ENCODE results near the gene ARRDC4. TPM values are rescaled to one million over a fixed set of nuclear protein-coding genes. Genes with fewer than 3 reads are reported as not detected.
"Not testable (repeated sequence)": the region's sequence is repeated elsewhere in the genome, so short reads cannot be mapped to it uniquely, and the experiment has no call there.

Gene ARRDC4
- polyA plus RNA-seq, 1 donor from 2014 or later = 39.7 TPM

GRCh38 chr15:97984157-97984556, 23.7 kb downstream of the ARRDC4 start:
- Histone ChIP-seq H3F3A (ENCODE audit: insufficient read depth, low read length, poor library complexity, severe bottlenecking) (no peaks in the 10 kb centered on the region), H4K20me1 (ENCODE audit: insufficient read depth) (no peaks in the 10 kb centered on the region), H3K79me2 (replicated peaks; ENCODE audit: insufficient read depth, low read length) (no peaks in the 10 kb centered on the region), H3K9me2 (ENCODE audit: insufficient read depth, low read length) (no peaks in the 10 kb centered on the region), H3K4me2 (ENCODE audit: low read length) (no peak overlapping the region), H3K27ac (ENCODE audit: low read length) (no peak overlapping the region), H3K9me3 (ENCODE audit: low read length) (peaks cover 5% of the 10 kb centered on the region), H3K27me3 (ENCODE audit: insufficient read depth, low read depth, low read length) (no peaks in the 10 kb centered on the region), H3K36me3 (ENCODE audit: insufficient read depth, low read length) (no peaks in the 10 kb centered on the region), H3K4me3 (ENCODE audit: low read length) (no peak overlapping the region), H3K9ac (ENCODE audit: low read length) (no peak overlapping the region), H2AFZ (ENCODE audit: low read depth, low read length) (no peak overlapping the region)
- TF ChIP-seq EP300 (conservative IDR thresholded peaks at IDR 0.05; ENCODE audit: poor library complexity, severe bottlenecking) (no peak), TAF1 (IDR thresholded peaks at IDR 0.05; ENCODE audit: low read depth) (no peak), CTCF (IDR thresholded peaks at IDR 0.05; ENCODE audit: poor library complexity, severe bottlenecking) (no peak), SMC3 (conservative IDR thresholded peaks at IDR 0.05; ENCODE audit: poor library complexity) (no peak), RAD21 (conservative IDR thresholded peaks at IDR 0.05) (no peak), EZH2 (IDR thresholded peaks at IDR 0.05; ENCODE audit: borderline replicate concordance, insufficient read depth, low read length, poor library complexity, severe bottlenecking) (no peak), MXI1 (conservative IDR thresholded peaks at IDR 0.05; ENCODE audit: poor library complexity, severe bottlenecking) (no peak), POLR2AphosphoS5 (IDR thresholded peaks at IDR 0.05) (no peak), REST (IDR thresholded peaks at IDR 0.05; ENCODE audit: borderline replicate concordance) (no peak)

- H3F3A ChIP-seq (ENCODE audit: insufficient read depth, low read length, poor library complexity, severe bottlenecking); H3K27me3 ChIP-seq (ENCODE audit: insufficient read depth, low read depth, low read length); H3K36me3 ChIP-seq (ENCODE audit: insufficient read depth, low read length); H3K79me2 ChIP-seq (replicated peaks; ENCODE audit: insufficient read depth, low read length); H3K4me2 ChIP-seq (ENCODE audit: low read length); H2AFZ ChIP-seq (ENCODE audit: low read depth, low read length); H3K27ac ChIP-seq (ENCODE audit: low read length); H4K20me1 ChIP-seq (ENCODE audit: insufficient read depth); H3K4me3 ChIP-seq (ENCODE audit: low read length); H3K9me3 ChIP-seq (ENCODE audit: low read length); H3K9ac ChIP-seq (ENCODE audit: low read length); H3K9me2 ChIP-seq (ENCODE audit: insufficient read depth, low read length): not testable (repeated sequence)
Observed at GRCh38 chr15:97985979-97986378, 25.5 kb downstream of the ARRDC4 start.

GRCh38 chr15:97986781-97987180, 26.3 kb downstream of the ARRDC4 start:
- Histone ChIP-seq H3K27ac (ENCODE audit: low read length) (no peak overlapping the region), H3K4me3 (ENCODE audit: low read length) (no peak overlapping the region), H3F3A (ENCODE audit: insufficient read depth, low read length, poor library complexity, severe bottlenecking) (no peaks in the 10 kb centered on the region), H3K4me2 (ENCODE audit: low read length) (no peak overlapping the region), H3K9me3 (ENCODE audit: low read length) (peaks cover 5% of the 10 kb centered on the region), H3K27me3 (ENCODE audit: insufficient read depth, low read depth, low read length) (no peaks in the 10 kb centered on the region), H3K9me2 (ENCODE audit: insufficient read depth, low read length) (no peaks in the 10 kb centered on the region), H3K36me3 (ENCODE audit: insufficient read depth, low read length) (no peaks in the 10 kb centered on the region), H3K9ac (ENCODE audit: low read length) (no peak overlapping the region), H2AFZ (ENCODE audit: low read depth, low read length) (no peak overlapping the region), H3K79me2 (replicated peaks; ENCODE audit: insufficient read depth, low read length) (no peaks in the 10 kb centered on the region), H4K20me1 (ENCODE audit: insufficient read depth) (no peaks in the 10 kb centered on the region)
- no peak for TF ChIP-seq EZH2 (IDR thresholded peaks at IDR 0.05; ENCODE audit: borderline replicate concordance, insufficient read depth, low read length, poor library complexity, severe bottlenecking)
- TF ChIP-seq RAD21 (conservative IDR thresholded peaks at IDR 0.05) = no peak
- no peak for TF ChIP-seq CTCF (IDR thresholded peaks at IDR 0.05; ENCODE audit: poor library complexity, severe bottlenecking)
- no peak for TF ChIP-seq MXI1 (conservative IDR thresholded peaks at IDR 0.05; ENCODE audit: poor library complexity, severe bottlenecking)
- no peak for TF ChIP-seq REST (IDR thresholded peaks at IDR 0.05; ENCODE audit: borderline replicate concordance)
- TF ChIP-seq EP300 (conservative IDR thresholded peaks at IDR 0.05; ENCODE audit: poor library complexity, severe bottlenecking) = no peak
- TF ChIP-seq POLR2AphosphoS5 (IDR thresholded peaks at IDR 0.05) = no peak
- no peak for TF ChIP-seq TAF1 (IDR thresholded peaks at IDR 0.05; ENCODE audit: low read depth)
- TF ChIP-seq SMC3 (conservative IDR thresholded peaks at IDR 0.05; ENCODE audit: poor library complexity) = no peak
